ENCODE measurements around the gene CACNA2D3. TPM values are rescaled to one million over a fixed set of nuclear protein-coding genes. Genes with fewer than 3 reads are reported as not detected.

CACNA2D3 gene
- total RNA-seq, 2 experiments from 2014 or later: not detected

DNA sequence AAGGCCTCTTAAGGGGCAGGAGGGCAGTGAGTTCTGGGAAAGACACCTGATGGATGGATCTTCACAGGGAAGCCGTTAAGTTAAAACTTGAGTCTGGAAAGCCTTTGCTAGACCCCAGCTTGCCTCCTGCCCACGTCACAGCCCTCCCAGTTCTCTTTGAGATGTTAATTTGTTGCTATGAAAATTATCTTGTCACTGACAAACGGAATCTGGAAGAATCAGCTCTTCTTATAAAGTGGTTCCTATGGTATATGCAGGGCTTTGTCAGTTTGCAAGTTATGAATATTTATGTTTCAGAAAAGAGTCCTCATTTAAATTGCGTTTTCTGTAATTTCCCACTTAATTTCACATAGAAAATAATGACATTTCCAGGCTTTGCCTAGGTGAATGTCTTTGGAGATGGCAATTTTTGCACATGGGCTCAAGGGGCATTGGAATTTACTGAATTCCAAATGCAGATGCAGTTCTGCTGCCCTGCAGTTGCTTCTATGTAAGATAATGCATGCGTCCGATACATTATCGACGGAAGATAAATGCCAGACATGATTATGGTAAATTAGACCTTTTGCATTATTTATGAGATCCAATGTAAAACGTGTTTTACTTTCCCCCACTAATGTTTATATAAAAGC, 74.1 kb downstream of the CACNA2D3 start:
- no peak for ATAC-seq (ENCODE audit: low read depth)
- Mint-ChIP-seq H3K27ac (no peak overlapping the region), H3K4me1 (no peaks in the 10 kb centered on the region), H3K4me3 (no peak overlapping the region), H3K36me3 (no peaks in the 10 kb centered on the region), H3K9me3 (peaks cover 3% of the 10 kb centered on the region), H3K27me3 (no peaks in the 10 kb centered on the region)
- POLR2A ChIA-PET: no interaction called here
- no peak for DNase-seq

DNA sequence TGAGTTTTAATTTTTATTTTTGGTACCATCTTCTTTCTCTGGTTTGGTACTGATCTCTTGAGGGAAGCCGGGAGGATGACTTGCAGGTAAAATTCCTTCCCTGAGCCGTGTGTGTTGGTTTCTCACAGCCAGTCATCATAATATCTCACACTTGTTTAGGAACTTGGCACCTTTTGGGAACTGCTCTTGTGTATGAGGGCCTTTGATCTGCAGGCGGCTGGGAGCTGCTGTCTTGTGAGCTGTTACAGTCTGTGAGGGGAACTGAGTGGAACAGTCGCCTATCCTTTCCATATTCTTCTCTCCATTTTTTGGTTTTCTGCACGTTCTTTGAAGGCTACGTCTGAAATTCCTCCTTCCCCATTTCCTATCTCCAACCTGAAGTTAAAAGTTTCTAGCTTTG, 75.2 kb downstream of the CACNA2D3 start:
- POLR2A ChIA-PET: no interaction called here
- no peak for ATAC-seq (ENCODE audit: low read depth)
- H3K4me3 Mint-ChIP-seq: no peak overlapping the region

DNA sequence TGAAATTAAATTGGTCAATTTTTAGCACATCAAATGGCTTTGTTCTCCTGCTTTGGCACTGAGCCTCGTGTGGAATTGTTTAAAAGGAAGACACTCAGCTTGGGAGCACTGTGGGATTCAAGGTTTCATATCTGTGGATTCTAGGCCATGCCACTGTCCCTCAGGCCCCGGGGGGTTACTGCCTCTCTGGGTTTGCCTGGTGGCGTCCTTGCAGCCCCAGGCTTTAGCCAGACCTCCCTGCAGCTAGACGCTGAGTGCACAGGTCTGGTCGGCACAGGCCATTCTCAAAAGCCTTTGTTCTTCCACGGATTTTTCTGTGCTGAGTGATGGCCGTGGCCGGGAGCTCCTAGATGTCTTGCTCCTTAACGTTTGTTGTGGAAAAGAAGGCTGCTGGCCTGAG, 76.2 kb downstream of the CACNA2D3 start:
- Mint-ChIP-seq H3K36me3 (no peaks in the 10 kb centered on the region), H3K9me3 (peaks cover 3% of the 10 kb centered on the region), H3K4me3 (no peak overlapping the region), H3K4me1 (no peaks in the 10 kb centered on the region), H3K27ac (no peak overlapping the region), H3K27me3 (no peaks in the 10 kb centered on the region)
- ATAC-seq (ENCODE audit: low read depth) (no peak), DNase-seq (no peak)
- POLR2A ChIA-PET: no interaction called here

More for the DNA sequence above, 75.2 kb downstream of the CACNA2D3 start:
- Mint-ChIP-seq H3K36me3 (no peaks in the 10 kb centered on the region), H3K4me1 (no peaks in the 10 kb centered on the region), H3K9me3 (peaks cover 3% of the 10 kb centered on the region), H3K27ac (no peak overlapping the region), H3K27me3 (no peaks in the 10 kb centered on the region)
- no peak for DNase-seq

DNA sequence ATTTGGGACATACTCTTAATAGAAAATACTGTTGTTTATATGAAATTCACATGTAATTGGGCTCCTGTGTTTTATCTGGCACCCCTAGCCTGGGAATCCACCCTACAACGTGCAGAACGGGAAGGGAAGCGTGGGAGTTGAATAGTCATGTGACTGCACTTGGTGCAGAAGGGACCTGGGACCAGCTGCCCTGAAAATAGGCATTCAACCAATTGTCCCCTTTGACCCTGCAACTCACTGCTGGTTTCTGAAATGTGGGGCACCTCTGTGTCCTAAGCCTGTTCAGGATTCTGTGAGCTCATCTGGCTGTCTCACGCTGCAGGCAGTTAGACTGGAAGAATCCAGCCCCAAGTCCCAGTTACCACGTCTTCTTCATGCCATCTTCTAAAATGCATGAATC, 79.7 kb downstream of the CACNA2D3 start:
- Mint-ChIP-seq H3K4me1 (no peaks in the 10 kb centered on the region), H3K36me3 (no peaks in the 10 kb centered on the region), H3K27me3 (no peaks in the 10 kb centered on the region), H3K4me3 (no peak overlapping the region), H3K9me3 (no peaks in the 10 kb centered on the region), H3K27ac (no peak overlapping the region)
- POLR2A ChIA-PET: no interaction called here
- DNase-seq (no peak), ATAC-seq (ENCODE audit: low read depth) (no peak)

DNA sequence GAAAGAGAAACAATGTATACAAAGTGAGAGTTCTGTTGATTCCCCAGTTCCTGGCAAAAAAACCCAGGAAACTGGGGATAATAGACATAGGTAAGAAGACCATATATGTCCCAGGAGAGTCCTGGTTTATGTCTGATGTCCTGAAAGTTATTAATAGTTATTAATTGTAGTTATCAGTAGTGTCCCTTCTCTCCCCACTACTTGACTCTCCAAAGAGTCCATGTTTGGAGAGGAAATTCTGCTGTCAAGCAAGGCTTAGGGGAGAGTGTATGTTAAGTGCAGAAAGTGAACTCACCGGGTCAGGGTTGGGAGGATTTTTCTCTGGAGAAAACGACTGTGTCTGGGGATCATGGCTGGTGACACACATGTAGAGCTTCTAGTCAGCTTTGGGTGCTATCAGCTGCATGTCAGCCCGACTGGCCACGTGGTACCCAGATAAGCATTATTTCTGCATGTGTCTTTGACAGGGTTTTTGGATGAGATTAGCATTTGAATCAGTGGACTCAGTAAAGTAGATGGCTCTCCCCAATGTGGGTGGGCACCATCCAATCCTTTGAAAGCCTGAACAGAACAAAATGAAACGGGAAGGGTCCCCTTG, 80.4 kb downstream of the CACNA2D3 start:
- no peaks in the 10 kb centered on the region for H3K9me3 Mint-ChIP-seq
- ATAC-seq (ENCODE audit: low read depth) (no peak), DNase-seq (no peak)
- no peaks in the 10 kb centered on the region for H3K4me1 Mint-ChIP-seq
- no peaks in the 10 kb centered on the region for H3K36me3 Mint-ChIP-seq
- POLR2A ChIA-PET: no interaction called here
- H3K4me3 Mint-ChIP-seq: no peak overlapping the region
- no peaks in the 10 kb centered on the region for H3K27me3 Mint-ChIP-seq
- no peak overlapping the region for H3K27ac Mint-ChIP-seq

DNA sequence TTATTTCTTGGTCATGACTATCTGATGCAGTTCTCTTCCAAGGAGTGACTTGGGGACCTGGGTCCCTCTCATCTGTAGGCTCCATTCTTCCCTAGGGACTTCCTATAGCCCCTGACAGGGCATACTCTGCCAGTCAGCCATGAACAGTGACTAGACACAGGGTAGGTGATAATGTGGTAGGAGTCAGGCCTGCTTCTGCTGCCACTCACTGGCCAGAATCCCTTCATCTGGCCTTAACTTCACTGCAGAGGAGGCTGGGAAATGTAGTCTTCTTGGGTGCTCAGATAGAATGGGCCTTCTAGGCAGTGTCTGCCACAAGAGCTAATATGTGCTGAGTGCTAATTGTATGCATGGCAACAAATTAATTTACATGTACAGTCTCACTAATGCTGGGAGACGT, 84.5 kb downstream of the CACNA2D3 start:
- H3K27ac Mint-ChIP-seq: no peak overlapping the region
- no peak overlapping the region for H3K4me3 Mint-ChIP-seq
- H3K36me3 Mint-ChIP-seq: no peaks in the 10 kb centered on the region
- no peaks in the 10 kb centered on the region for H3K27me3 Mint-ChIP-seq
- no peak for ATAC-seq (ENCODE audit: low read depth)
- POLR2A ChIA-PET: no interaction called here
- H3K9me3 Mint-ChIP-seq: no peaks in the 10 kb centered on the region
- no peak for DNase-seq
- H3K4me1 Mint-ChIP-seq: no peaks in the 10 kb centered on the region

DNA sequence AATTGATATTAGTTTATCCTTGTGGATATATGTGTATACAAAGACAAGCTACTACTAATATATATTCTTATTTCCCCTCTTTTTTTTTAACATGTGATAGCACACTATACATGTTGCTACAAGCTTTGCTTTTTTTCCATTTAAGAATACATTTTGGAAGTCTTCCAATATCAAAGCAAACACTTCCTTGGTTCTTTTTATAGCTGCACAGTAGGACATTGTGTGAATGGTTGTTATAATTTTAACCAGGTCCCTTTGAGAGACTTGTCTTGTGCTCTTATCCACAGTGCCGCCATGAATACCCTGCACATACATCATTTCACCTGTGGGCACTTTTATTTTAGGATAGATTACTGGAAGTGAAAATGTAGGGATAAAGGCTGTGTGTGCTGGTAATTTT, 88.7 kb downstream of the CACNA2D3 start:
- Mint-ChIP-seq H3K36me3 (no peaks in the 10 kb centered on the region), H3K4me3 (no peak overlapping the region), H3K27me3 (no peaks in the 10 kb centered on the region), H3K27ac (no peak overlapping the region), H3K9me3 (no peaks in the 10 kb centered on the region), H3K4me1 (no peaks in the 10 kb centered on the region)
- POLR2A ChIA-PET: no interaction called here
- DNase-seq: no peak
- no peak for ATAC-seq (ENCODE audit: low read depth)

DNA sequence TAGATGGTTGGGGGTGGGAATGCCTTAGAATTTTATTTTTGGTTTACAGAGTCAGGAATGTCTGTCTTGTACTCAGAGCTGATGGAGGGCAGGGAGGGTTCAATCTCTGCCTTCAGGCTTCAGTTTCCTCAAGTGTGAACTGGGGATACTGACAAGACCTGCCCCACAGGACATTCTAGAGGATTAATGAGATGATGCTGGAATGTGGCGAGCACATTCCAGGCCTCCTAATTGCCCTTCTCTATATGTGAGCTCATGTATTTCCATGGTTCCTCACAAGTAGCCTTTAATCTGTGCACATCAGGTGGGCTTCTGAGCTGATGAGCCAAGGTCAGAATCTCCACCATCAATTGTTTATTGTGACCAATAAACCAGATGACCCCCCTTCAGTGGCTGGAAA, 90.4 kb downstream of the CACNA2D3 start:
- DNase-seq: no peak
- Mint-ChIP-seq H3K27me3 (no peaks in the 10 kb centered on the region), H3K4me1 (no peaks in the 10 kb centered on the region), H3K9me3 (no peaks in the 10 kb centered on the region), H3K27ac (no peak overlapping the region), H3K36me3 (no peaks in the 10 kb centered on the region), H3K4me3 (no peak overlapping the region)
- no peak for ATAC-seq (ENCODE audit: low read depth)
- POLR2A ChIA-PET: no interaction called here

DNA sequence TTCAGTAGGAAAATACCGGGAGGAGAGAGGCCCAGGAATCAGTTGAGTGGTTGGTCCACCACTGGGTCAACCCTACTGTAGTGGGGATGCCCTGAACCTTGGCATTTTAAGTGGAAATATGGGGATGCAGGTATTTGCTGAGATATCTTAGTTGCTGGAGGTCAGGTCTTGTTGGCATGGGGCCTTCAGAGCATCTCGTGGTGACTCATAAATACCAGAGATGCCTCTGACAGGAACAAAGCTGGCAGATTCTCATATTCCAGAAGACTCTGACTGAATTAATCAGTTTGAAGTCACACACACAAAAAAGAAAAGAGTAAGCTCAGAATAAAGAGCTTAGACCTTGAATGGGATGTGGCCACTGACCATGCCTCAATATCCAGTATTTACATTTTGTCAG, 91.6 kb downstream of the CACNA2D3 start:
- no peaks in the 10 kb centered on the region for H3K27me3 Mint-ChIP-seq
- DNase-seq (no peak), ATAC-seq (ENCODE audit: low read depth) (no peak)
- H3K4me1 Mint-ChIP-seq: no peaks in the 10 kb centered on the region
- H3K27ac Mint-ChIP-seq: no peak overlapping the region
- H3K36me3 Mint-ChIP-seq: no peaks in the 10 kb centered on the region
- no peaks in the 10 kb centered on the region for H3K9me3 Mint-ChIP-seq
- H3K4me3 Mint-ChIP-seq: no peak overlapping the region
- POLR2A ChIA-PET: no interaction called here

DNA sequence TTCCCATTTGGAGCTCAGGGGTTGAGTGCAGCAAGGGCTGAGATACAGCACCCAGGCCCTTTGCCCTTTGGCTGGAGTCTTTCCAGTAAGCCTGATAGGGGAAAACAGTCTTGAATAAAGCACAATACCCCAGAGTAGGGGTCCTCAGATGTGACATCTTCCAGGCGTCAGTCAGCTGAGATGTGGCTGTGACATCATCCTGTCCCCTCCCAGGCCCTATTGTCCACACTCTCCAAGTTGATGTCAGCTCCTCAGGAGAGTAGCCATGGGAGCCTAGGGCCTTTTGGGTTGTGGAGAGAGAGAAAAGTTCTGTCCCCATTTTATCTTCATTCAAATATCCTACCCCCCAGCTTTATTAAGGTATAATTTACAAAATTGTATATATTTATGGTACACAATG, 92.5 kb downstream of the CACNA2D3 start:
- Mint-ChIP-seq H3K36me3 (no peaks in the 10 kb centered on the region), H3K9me3 (no peaks in the 10 kb centered on the region), H3K27me3 (no peaks in the 10 kb centered on the region), H3K27ac (no peak overlapping the region), H3K4me3 (no peak overlapping the region), H3K4me1 (no peaks in the 10 kb centered on the region)
- ATAC-seq (ENCODE audit: low read depth) (no peak), DNase-seq (no peak)
- POLR2A ChIA-PET: no interaction called here

DNA sequence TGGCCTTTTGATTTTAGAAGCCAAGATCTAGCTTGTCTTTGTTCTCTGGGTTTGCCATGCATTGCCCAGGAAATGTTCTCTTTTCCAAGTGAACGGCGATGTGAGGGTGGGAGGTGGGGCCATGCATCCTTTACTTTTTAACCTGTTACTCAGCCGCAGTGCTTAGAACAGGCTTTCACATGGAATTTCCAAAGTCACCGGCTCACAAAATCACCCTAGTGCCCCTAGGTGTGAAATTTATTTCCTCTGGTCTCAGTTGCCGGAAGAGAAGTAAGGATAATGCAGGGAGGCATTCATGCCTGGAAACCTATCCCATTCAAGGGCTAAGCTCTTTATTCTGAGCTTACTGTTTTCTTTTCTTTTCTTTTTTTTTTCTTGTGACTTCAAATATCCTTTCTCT, 93.2 kb downstream of the CACNA2D3 start:
- no peak for ATAC-seq (ENCODE audit: low read depth)
- H3K4me3 Mint-ChIP-seq: no peak overlapping the region
- H3K9me3 Mint-ChIP-seq: no peaks in the 10 kb centered on the region
- H3K27ac Mint-ChIP-seq: no peak overlapping the region
- no peaks in the 10 kb centered on the region for H3K4me1 Mint-ChIP-seq
- H3K27me3 Mint-ChIP-seq: no peaks in the 10 kb centered on the region
- H3K36me3 Mint-ChIP-seq: no peaks in the 10 kb centered on the region
- POLR2A ChIA-PET: no interaction called here
- DNase-seq: no peak

DNA sequence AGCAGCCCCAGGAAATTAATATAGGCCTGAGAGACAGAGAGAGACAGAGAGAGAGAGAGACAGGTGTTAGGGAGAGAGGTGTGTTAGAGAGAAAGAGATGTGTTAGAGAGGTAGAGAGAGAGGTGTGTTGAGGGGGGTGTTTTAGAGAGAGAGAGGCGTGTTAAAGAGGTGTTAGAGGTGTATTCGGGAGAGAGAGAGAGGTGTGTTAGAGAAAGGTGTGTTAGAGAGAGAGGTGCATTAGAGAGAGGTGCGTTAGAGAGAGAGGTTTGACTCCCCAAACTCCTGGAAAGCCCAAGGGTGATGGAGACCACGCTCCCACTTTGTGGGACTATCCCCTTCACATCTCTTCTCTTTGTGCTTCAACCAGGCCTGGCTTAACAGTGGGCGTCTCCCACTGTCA, 95.5 kb downstream of the CACNA2D3 start:
- Mint-ChIP-seq H3K27ac (no peak overlapping the region), H3K4me1 (no peaks in the 10 kb centered on the region), H3K36me3 (no peaks in the 10 kb centered on the region), H3K27me3 (no peaks in the 10 kb centered on the region), H3K4me3 (no peak overlapping the region), H3K9me3 (no peaks in the 10 kb centered on the region)
- no peak for ATAC-seq (ENCODE audit: low read depth)
- POLR2A ChIA-PET: no interaction called here
- no peak for DNase-seq

DNA sequence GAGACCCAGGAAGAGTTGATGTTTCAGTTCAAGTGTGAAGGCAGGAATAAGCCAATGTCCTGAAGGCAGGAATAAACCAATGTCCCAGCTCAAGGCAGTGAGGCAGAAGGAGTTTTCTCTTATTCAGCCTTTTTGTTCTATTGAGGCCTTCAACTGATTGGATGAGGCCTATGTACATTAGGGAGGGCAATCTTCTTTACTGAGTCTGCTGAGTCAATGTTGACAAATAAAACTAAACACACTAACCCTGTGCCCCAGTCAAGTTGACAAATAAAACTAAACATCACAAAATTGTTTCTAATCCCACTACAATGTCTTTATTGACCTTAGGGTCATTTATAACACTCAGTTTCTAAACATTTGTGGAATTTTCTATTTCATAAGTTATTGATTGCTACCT, 100.0 kb downstream of the CACNA2D3 start:
- no peak for DNase-seq
- Mint-ChIP-seq H3K27ac (no peak overlapping the region), H3K9me3 (no peaks in the 10 kb centered on the region), H3K27me3 (no peaks in the 10 kb centered on the region), H3K36me3 (no peaks in the 10 kb centered on the region), H3K4me1 (no peaks in the 10 kb centered on the region), H3K4me3 (no peak overlapping the region)
- POLR2A ChIA-PET: no interaction called here
- ATAC-seq (ENCODE audit: low read depth): no peak

DNA sequence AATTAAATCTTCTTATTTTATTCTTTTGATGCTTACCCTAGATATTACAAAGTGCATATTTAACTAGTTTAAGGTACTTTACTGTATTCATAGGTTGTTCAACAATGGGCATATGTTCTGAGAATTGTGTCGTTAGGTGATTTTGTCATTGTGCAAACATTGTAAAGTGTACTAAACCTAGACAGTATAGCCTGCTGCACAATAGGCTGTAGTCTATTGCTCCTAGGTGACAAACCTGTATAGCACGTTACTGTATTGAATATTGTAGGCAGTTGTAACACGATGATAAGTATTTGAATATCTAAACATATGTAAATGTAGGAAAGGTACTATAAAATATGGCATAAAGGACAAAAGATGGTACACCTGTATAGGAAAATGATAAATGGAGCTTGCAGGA, 100.7 kb downstream of the CACNA2D3 start:
- POLR2A ChIA-PET: no interaction called here
- H3K4me3 Mint-ChIP-seq: no peak overlapping the region

More for the DNA sequence above, 100.7 kb downstream of the CACNA2D3 start:
- ATAC-seq (ENCODE audit: low read depth) (no peak), DNase-seq (no peak)
- Mint-ChIP-seq H3K36me3 (no peaks in the 10 kb centered on the region), H3K4me1 (no peaks in the 10 kb centered on the region), H3K9me3 (no peaks in the 10 kb centered on the region), H3K27me3 (no peaks in the 10 kb centered on the region), H3K27ac (no peak overlapping the region)
